Measurements from ENCODE around the gene CCNC.
"Not testable (repeated sequence)": the region's sequence is repeated elsewhere in the genome, so short reads cannot be mapped to it uniquely, and the experiment has no call there.

The CCNC gene

DNA sequence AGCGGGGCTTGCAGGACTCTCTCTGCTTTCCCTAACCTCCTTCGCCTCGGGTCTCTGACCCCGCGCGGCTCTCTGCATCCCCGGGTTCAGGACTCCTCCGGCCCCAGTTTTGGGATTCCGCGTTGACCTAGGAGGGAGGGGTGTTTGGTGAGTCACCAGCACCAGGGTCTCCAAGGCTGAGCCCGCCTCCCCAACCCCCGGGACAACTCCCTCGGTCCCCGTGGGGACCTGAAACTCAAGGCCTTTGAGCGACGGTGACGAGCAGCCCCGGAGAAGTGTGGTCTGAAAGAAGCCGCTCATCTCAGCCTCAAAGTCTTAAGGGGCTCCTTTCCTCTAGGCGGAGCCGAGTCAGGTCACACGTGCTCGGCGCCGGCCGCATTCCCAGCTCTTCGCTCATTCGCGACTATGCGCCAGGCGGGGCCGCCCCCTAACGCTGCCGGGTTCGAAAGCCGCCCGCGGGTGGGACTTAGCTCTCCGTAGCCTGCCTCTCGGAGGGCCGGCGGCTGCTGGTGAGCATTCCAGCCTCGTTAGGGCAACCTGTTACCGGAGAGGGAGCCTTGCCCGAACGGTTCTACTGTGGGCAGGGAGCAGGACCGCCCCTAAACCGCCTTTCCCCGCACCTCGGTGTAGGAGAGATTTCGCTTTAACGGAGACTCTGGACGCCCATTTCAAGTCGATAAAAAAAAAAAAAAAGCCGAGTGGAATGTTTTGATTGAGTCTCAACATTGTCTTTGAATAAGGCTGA, 35.1 kb upstream of the CCNC start:
- no peak for TF ChIP-seq POU2F2 (IDR thresholded peaks at IDR 0.05; ENCODE audit: low read depth, low read length)
- no peak for TF ChIP-seq POLR2AphosphoS5 (IDR thresholded peaks at IDR 0.05; ENCODE audit: low read depth, low read length)
- TF ChIP-seq SPI1 (IDR thresholded peaks at IDR 0.05; ENCODE audit: low read depth, low read length), result no peak
- no peak for TF ChIP-seq PAX5 (IDR thresholded peaks at IDR 0.05; ENCODE audit: insufficient read depth, low read length, severe bottlenecking)
- TF ChIP-seq POLR2A (IDR thresholded peaks at IDR 0.05; ENCODE audit: low read depth, low read length), result no peak
- TF ChIP-seq TAF1 (IDR thresholded peaks at IDR 0.05; ENCODE audit: low read depth, low read length), result no peak
- FAIRE-seq (no peak), DNase-seq (ENCODE audit: insufficient read length, low spot score) (no peak)

DNA sequence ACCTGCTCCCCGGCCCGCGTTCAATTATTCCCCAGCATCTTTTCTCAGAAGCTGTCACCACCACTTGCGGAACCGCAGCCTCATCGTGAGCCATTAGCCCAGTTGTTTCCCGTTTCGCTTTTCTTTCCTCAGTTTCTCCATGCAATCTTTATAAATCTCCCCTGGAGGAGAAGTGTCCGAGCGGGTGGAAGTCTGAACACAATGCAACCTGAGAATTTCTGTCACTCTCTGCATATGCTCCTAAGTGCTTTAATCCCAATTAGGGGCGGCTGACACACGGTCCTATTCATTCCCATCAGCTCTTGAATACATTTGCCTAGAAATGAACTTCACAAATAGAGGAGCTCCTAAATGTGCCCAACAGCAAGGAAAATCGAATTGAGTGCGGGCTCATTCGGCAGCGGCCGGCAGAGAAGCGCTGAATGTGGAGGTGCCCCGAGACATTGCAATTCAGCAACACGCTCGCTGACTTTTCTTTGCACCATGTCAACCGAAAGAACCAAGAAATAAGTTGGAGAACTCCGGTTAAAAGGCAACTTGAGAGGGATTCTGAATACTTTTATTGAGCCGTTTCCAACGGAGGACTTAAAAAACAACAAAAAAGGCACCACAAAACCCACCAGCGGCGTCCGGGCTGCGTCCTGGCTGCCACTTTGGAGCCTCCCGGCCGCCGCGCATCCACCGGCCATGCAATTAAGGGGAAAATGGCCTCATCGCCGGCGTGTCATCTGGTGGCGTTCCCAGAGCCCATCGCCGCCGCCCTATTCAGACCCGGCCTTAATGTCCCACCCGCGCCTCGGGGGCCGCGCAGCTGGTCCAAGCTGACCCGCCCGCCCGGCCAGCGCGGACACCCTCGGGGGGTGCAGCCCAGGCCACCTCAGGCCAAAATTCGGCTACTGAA, 34.3 kb upstream of the CCNC start:
- no peak for FAIRE-seq
- TF ChIP-seq PAX5 (IDR thresholded peaks at IDR 0.05; ENCODE audit: insufficient read depth, low read length, severe bottlenecking) (no peak), POU2F2 (IDR thresholded peaks at IDR 0.05; ENCODE audit: low read depth, low read length) (no peak)
- DNase-seq (ENCODE audit: insufficient read length, low spot score), result no peak

DNA sequence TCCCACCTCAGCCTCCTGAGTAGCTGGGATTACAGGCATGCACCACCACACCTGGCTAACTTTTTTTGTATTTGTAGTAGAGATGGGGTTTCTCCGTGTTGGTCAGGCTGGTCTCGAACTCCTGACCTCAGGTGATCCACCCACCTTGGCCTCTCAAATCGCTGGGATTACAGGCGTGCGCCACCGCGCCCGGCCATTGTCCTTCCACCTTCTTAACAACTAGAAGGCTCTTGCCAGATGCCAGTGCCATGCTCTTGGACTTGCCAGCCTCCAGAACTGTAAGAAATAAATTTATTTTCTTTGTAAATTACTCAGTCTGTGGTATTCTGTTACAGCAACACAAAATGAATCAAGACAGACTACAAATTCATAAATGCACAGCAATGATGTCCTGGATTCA, 26.2 kb upstream of the CCNC start:
- not testable (repeated sequence) for DNase-seq (ENCODE audit: insufficient read length, low spot score); FAIRE-seq

DNA sequence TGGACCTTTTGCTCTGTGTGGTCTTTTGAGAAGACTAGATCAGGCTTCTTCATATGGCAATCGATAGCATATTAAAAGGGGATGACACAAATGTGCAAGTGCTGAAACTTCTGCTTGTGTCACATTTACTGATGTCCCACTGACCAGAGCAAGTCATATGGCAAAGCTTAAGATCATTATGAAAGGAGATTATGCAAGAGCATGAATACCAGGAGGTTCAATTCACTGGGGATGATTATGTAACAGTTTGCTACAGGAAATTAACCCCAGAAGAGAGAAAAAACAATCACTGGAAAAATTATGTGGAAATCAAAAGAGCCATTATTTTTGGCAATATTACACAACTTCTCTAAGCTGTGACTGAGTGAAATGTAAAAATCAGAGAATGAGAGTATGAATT, 24.4 kb upstream of the CCNC start:
- no peak for DNase-seq (ENCODE audit: insufficient read length, low spot score)
- TF ChIP-seq POLR2AphosphoS5 (IDR thresholded peaks at IDR 0.05; ENCODE audit: low read depth, low read length) (no peak), SPI1 (IDR thresholded peaks at IDR 0.05; ENCODE audit: low read depth, low read length) (no peak)
- FAIRE-seq, result no peak

DNA sequence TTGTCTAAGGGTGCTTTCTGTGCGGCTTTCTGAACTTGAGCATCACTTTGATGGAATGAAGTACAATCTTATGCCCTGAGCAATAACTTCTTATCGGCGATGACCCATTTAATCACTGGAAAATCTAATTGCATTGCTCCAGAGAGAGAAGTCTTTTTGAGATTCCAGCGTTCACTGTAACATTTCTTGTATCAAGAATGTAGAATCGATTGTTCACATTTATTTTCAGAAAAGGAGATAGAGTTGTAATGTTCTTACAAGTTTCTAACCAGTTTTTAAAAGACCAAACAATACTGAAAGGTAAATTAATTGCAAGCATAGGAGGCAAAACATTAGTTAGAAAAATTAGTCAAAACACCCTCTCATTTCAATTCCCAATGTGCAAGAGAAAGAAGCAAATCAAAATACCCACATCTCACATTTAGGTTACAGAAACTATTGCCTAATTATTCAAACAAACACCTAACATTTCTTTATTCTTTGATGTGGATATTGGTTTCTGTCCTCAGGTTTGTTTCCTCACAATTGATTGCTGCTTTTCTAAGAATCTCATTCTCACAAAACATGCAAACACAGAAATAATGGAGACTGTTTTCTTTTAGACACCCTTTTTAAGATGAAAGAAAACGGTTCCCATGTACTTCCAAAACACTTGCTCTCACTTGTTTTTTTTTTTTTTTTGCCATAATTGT, 23.4 kb upstream of the CCNC start:
- TF ChIP-seq TAF1 (IDR thresholded peaks at IDR 0.05; ENCODE audit: low read depth, low read length) (no peak), SPI1 (IDR thresholded peaks at IDR 0.05; ENCODE audit: low read depth, low read length) (no peak), POU2F2 (IDR thresholded peaks at IDR 0.05; ENCODE audit: low read depth, low read length) (no peak), PAX5 (IDR thresholded peaks at IDR 0.05; ENCODE audit: insufficient read depth, low read length, severe bottlenecking) (no peak), POLR2AphosphoS5 (IDR thresholded peaks at IDR 0.05; ENCODE audit: low read depth, low read length) (no peak), POLR2A (IDR thresholded peaks at IDR 0.05; ENCODE audit: low read depth, low read length) (no peak)
- no peak for DNase-seq (ENCODE audit: insufficient read length, low spot score)
- FAIRE-seq, result no peak

DNA sequence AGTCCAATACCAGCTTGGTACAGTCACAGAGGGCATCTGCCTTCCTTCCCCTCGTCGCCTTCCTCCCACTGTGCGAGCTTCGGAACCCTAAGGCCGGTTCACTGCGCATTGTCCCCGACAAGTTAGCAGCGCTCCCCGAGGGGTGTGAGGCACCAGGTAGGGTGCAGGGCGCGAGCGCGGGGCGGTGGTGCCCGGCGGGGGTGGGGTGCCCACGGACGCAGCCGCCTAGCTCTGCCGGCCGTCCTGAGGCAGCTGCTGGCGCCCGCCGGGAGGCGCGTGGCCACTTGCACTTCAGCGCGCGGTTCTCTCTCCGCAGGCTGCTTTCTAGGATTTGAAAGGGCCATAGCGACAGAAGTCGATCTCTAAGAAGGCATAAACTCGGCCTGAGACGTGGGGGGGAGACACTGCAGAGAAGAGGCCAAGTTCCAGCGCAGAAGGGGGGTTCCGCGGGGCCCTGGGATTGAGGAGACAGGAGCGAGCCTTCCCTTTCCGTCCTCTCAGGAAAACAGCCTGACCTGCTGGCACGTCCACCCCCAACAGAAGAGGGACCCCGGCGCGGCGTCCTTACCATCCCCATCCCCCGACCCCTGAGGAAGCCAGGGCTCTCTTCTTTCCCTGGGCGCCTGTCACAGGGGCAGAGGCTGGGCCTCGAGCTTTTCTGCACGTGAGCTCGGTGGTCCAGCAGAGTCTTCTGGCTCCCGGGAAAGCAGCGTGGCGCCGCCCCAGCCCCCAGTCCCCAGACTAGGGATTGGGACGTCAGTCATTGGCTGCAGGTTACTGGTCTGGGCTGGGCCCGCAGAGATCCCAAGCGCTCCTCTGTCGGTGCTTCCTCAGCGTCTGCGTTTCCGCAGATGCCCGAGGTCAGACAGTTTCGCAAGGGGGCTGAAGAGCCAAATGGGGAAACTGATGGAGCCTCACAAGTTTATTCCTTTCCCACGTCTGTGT, 22.5 kb upstream of the CCNC start:
- no peak for DNase-seq (ENCODE audit: insufficient read length, low spot score)
- FAIRE-seq, result no peak

DNA sequence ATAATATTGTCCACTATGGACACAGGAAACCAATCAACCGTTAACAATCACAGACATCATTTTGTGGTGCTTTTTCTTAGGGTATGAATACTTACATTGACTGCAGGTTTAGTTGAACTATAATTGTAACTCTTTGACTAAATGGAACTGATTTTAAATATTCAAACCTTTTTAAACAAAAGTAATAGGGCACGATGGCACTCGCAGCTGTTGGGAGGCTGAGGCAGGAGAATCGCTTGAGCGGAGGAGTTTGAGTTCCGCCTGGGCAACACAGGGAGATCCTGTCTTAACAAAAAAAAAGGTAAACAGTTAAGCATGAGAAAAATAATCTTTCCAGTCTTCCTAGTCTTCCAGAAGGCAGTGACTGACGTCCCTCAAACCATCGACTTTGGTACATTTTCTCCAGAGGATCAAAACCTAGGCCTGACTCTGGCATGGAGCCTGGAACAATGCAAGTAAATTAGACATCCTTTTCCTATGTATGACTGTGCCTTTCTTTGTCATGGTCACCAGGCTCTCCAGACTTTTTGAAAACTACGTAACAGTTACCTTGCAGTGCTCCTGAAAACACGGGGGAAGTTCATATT, 21.5 kb upstream of the CCNC start:
- TF ChIP-seq TAF1 (IDR thresholded peaks at IDR 0.05; ENCODE audit: low read depth, low read length), result no peak
- TF ChIP-seq POLR2AphosphoS5 (IDR thresholded peaks at IDR 0.05; ENCODE audit: low read depth, low read length), result no peak
- no peak for TF ChIP-seq POLR2A (IDR thresholded peaks at IDR 0.05; ENCODE audit: low read depth, low read length)
- no peak for TF ChIP-seq SPI1 (IDR thresholded peaks at IDR 0.05; ENCODE audit: low read depth, low read length)
- no peak for TF ChIP-seq POU2F2 (IDR thresholded peaks at IDR 0.05; ENCODE audit: low read depth, low read length)
- no peak for TF ChIP-seq PAX5 (IDR thresholded peaks at IDR 0.05; ENCODE audit: insufficient read depth, low read length, severe bottlenecking)

More for the DNA sequence above, 22.5 kb upstream of the CCNC start:
- TF ChIP-seq POLR2A (IDR thresholded peaks at IDR 0.05; ENCODE audit: low read depth, low read length), result no peak
- TF ChIP-seq POU2F2 (IDR thresholded peaks at IDR 0.05; ENCODE audit: low read depth, low read length), result no peak
- no peak for TF ChIP-seq POLR2AphosphoS5 (IDR thresholded peaks at IDR 0.05; ENCODE audit: low read depth, low read length)
- TF ChIP-seq SPI1 (IDR thresholded peaks at IDR 0.05; ENCODE audit: low read depth, low read length), result no peak
- no peak for TF ChIP-seq TAF1 (IDR thresholded peaks at IDR 0.05; ENCODE audit: low read depth, low read length)
- no peak for TF ChIP-seq PAX5 (IDR thresholded peaks at IDR 0.05; ENCODE audit: insufficient read depth, low read length, severe bottlenecking)

DNA sequence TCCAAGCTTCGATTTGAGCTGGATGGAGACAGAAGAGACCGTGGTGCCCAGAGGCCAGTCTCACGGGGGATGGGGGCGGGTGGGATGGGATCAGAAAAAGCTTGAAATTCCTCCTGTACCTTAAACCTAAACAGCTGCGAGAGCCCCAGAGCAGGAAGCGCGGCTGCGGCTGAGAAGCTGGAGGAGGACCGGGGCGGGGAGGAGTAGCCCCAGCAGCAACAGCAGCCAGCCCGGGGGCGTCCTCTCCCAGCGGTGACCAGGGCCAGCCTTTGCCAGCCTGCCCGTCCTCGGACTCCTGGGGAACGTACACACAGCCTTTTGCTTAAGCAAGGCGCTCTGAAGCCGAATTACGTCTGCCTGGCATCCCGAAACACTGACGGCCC, 20.8 kb upstream of the CCNC start:
- TF ChIP-seq TAF1 (IDR thresholded peaks at IDR 0.05; ENCODE audit: low read depth, low read length), result no peak
- no peak for TF ChIP-seq PAX5 (IDR thresholded peaks at IDR 0.05; ENCODE audit: insufficient read depth, low read length, severe bottlenecking)
- no peak for TF ChIP-seq SPI1 (IDR thresholded peaks at IDR 0.05; ENCODE audit: low read depth, low read length)
- TF ChIP-seq POLR2A (IDR thresholded peaks at IDR 0.05; ENCODE audit: low read depth, low read length), result no peak
- TF ChIP-seq POU2F2 (IDR thresholded peaks at IDR 0.05; ENCODE audit: low read depth, low read length), result no peak
- TF ChIP-seq POLR2AphosphoS5 (IDR thresholded peaks at IDR 0.05; ENCODE audit: low read depth, low read length), result no peak
- no peak for DNase-seq (ENCODE audit: insufficient read length, low spot score)
- no peak for FAIRE-seq

More for the DNA sequence above, 21.5 kb upstream of the CCNC start:
- no peak for DNase-seq (ENCODE audit: insufficient read length, low spot score)
- no peak for FAIRE-seq
